NCI-H187 (cell line): ENCODE results near the gene GOLGA1.
"Not testable (repeated sequence)": the region's sequence is repeated elsewhere in the genome, so short reads cannot be mapped to it uniquely, and the experiment has no call there.

ENCODE experiments used
- DNase-seq, 2 experiments: peaks; one replicate each; lab custom pipeline; 2025; lab: John Stamatoyannopoulos, UW

The GOLGA1 gene

DNA sequence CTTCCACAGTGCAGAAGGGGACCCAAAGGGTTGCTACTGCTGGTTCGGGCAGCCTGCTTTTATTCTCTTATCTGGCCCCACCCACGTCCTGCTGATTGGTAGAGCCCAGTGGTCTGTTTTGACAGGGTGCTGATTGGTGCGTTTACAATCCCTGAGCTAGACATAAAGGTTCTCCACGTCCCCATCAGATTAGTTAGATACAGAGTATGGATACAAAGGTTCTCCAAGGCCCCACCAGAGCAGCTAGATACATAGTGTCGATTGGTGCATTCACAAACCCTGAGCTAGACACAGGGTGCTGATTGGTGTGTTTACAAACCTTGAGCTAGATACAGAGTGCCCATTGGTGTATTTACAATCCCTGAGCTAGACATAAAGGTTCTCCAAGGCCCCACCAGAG, 102.8 kb downstream of the GOLGA1 start:
- DNase-seq, result not testable (repeated sequence)

- peak; percentile 30 to 43 for DNase-seq
Observed at GRCh38 chr9:124835026-124835557, 105.8 kb downstream of the GOLGA1 start.

- DNase-seq, result no peak
Observed at GRCh38 chr9:124834591-124834990, 106.3 kb downstream of the GOLGA1 start.

GRCh38 chr9:124831642-124832364, 109.1 kb downstream of the GOLGA1 start:
- DNase-seq, result no peak

GRCh38 chr9:124830593-124830992, 110.3 kb downstream of the GOLGA1 start:
- DNase-seq, result no peak

DNA sequence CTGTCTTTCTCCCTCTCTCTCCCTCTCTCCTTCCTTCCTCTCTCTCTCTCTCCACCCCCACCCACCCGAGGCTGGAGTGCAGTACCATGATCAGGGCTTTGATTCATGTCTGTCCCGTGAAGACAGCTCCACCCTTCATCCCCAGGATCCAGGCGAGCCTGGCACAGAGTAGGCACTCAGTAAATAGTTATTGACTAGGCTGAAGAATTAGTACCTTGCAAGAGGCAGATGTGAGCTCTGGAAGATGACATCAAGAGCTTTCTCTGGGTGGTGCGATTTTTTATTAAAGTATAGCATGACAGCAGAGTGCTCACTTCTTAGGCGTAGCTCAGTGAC, 111.6 kb downstream of the GOLGA1 start:
- no peak for DNase-seq

GRCh38 chr9:124828489-124829333, 112.2 kb downstream of the GOLGA1 start:
- DNase-seq, result no peak
